DND-41 (cell line): Measurements from ENCODE around the gene GAS1.

Experiments
- EZH2 ChIP-seq: IDR thresholded peaks from 3 replicates; pipeline ENCODE4 v1.6.1; 2012; ENCODE audit warnings: borderline replicate concordance, low read depth, mild to moderate bottlenecking, moderate library complexity, low read length, inconsistent platforms; ENCODE audit not compliant: severe bottlenecking
- TF ChIP-seq, protein P1 (sequence below): IDR thresholded peaks from 2 replicates; pipeline ENCODE4 v1.5.1; 2012; ENCODE audit warnings: borderline replicate concordance, low read length, moderate library complexity, mild to moderate bottlenecking; ENCODE audit not compliant: poor library complexity, severe bottlenecking; ENCODE audit errors: extremely low read depth

- TF ChIP-seq EZH2, result no peak
- TF ChIP-seq, protein P1, sequence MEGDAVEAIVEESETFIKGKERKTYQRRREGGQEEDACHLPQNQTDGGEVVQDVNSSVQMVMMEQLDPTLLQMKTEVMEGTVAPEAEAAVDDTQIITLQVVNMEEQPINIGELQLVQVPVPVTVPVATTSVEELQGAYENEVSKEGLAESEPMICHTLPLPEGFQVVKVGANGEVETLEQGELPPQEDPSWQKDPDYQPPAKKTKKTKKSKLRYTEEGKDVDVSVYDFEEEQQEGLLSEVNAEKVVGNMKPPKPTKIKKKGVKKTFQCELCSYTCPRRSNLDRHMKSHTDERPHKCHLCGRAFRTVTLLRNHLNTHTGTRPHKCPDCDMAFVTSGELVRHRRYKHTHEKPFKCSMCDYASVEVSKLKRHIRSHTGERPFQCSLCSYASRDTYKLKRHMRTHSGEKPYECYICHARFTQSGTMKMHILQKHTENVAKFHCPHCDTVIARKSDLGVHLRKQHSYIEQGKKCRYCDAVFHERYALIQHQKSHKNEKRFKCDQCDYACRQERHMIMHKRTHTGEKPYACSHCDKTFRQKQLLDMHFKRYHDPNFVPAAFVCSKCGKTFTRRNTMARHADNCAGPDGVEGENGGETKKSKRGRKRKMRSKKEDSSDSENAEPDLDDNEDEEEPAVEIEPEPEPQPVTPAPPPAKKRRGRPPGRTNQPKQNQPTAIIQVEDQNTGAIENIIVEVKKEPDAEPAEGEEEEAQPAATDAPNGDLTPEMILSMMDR, result no peak
These were observed 45.8 kb downstream of the GAS1 start for GRCh38 chr9:86901511-86901910.
